Ovary (tissue), 9 donors: ENCODE measurements around the gene ANKUB1. TPM values are rescaled to one million over a fixed set of nuclear protein-coding genes. Genes with fewer than 3 reads are reported as not detected.

Experiments used
- DNase-seq, 5 donors: peaks; one replicate each; pipeline ENCODE4 v3.0.0-alpha.2; 2019 to 2020
- H3K27ac ChIP-seq, 2 donors: fragments of 200-600 bp; one replicate each; pipeline versions ENCODE4 v1.5.1 to v1.8.0; 2019 to 2022
- H3K27me3 ChIP-seq: fragments of 200-600 bp; one replicate; pipeline ENCODE4 v1.8.0; 2022
- H3K36me3 ChIP-seq: fragments of 200-600 bp; sonication (generic); one replicate; pipeline ENCODE4 v1.5.1; 2019
- H3K4me1 ChIP-seq: one replicate; pipeline ENCODE4 v1.8.1; 2013; ENCODE audit warnings: mild to moderate bottlenecking, moderate library complexity; ENCODE audit not compliant: insufficient read depth
- H3K4me3 ChIP-seq: fragments of 200-600 bp; sonication (generic); one replicate; pipeline ENCODE4 v1.5.1; 2017
- H3K9me3 ChIP-seq, 2 donors: fragments of 200-600 bp in 1 of 2; sonication (generic) in 1 of 2; one replicate each; pipeline versions ENCODE4 v1.5.1 to v1.8.1; 2013 to 2019; ENCODE audit warnings: mild to moderate bottlenecking in 1 of 2, moderate library complexity in 1 of 2
- EP300 ChIP-seq: sonication (generic); formaldehyde crosslinking; IDR thresholded peaks from one replicate; pipeline ENCODE4 v1.6.1; 2017; ENCODE audit warnings: antibody characterized with exemption
- POLR2A ChIP-seq: fragments of 450-650 bp; IDR thresholded peaks from one replicate; pipeline ENCODE4 v1.6.1; 2017; ENCODE audit warnings: antibody characterized with exemption, mild to moderate bottlenecking, moderate library complexity
- WGBS, 3 donors: extraction: QIAGEN DNeasy Blood & Tissue Kit in 1 of 3; methylation state at CpG; one replicate each; pipeline versions ENCODE4 v1.1.5 to v1.1.7; 2013 to 2017; 5-methylcytosine and 5-hydroxymethylcytosine counted together
- intact Hi-C, 4 donors: fragments of 100-400 bp; cut with DNase I; formaldehyde crosslinking; loops; one replicate each; pipeline versions ENCODE4 v1.11.0 to v1.15.1; 2022 to 2023
- polyA plus RNA-seq, 2 donors: library from polyadenylated mRNA; stranded (reverse); fragments of 200-250 nt in 1 of 2; fragments of 350-450 nt in 1 of 2; fragmentation: Illumina TruSeq in 1 of 2; extraction: RNeasy Lipid Tissue Mini Kit (QIAGEN cat#74804) in 1 of 2; gene quantifications; one replicate each; pipeline ENCODE4 v1.2.3, GENCODE V29; 2013 to 2014
- small RNA-seq: library from RNA; depleted of rRNA; stranded (forward); fragments of <200 nt; gene quantifications from one replicate; pipeline ENCODE3, GENCODE V24; 2016
- total RNA-seq, 7 donors: library from RNA; depleted of rRNA in 2 of 7; stranded (reverse); fragments of >200 nt in 2 of 7; fragmentation: NEBNext Ultra II Directional in 3 of 7; extraction: Animal tissue kit (Norgen Biotek cat#: 25700) in 3 of 7; gene quantifications; one replicate each; pipeline versions ENCODE4 v1.1.0 to v1.2.4, GENCODE V29; 2016 to 2023
- TF ChIP-seq, protein P1 (sequence below), 3 donors: fragments of 450-650 bp in 2 of 3; fragments of 200-600 bp in 1 of 3; IDR thresholded peaks; one replicate each; pipeline versions ENCODE4 v1.5.1 to v1.8.0; 2016 to 2022; ENCODE audit warnings: antibody characterized with exemption in 3 of 3, mild to moderate bottlenecking in 1 of 3
- donor health status: DM: no; HTN: no; CAD: no; lungs with moderate emphysema.
- donor health status: DM: no; HTN: no; CAD: no.
- donor health status: Bipolar disorder and iron deficiency.
- donor health status: DM: yes; HTN: yes; CAD: no.
- donor health status: DM: no; HTN: no; CAD: no.
- donor health status: DM: yes; HTN: yes; CAD: no.

Gene ANKUB1
- total and polyA plus RNA-seq, 9 donors, result 0.10 to 3.8 (median 0.48) TPM; not detected in 4

DNA sequence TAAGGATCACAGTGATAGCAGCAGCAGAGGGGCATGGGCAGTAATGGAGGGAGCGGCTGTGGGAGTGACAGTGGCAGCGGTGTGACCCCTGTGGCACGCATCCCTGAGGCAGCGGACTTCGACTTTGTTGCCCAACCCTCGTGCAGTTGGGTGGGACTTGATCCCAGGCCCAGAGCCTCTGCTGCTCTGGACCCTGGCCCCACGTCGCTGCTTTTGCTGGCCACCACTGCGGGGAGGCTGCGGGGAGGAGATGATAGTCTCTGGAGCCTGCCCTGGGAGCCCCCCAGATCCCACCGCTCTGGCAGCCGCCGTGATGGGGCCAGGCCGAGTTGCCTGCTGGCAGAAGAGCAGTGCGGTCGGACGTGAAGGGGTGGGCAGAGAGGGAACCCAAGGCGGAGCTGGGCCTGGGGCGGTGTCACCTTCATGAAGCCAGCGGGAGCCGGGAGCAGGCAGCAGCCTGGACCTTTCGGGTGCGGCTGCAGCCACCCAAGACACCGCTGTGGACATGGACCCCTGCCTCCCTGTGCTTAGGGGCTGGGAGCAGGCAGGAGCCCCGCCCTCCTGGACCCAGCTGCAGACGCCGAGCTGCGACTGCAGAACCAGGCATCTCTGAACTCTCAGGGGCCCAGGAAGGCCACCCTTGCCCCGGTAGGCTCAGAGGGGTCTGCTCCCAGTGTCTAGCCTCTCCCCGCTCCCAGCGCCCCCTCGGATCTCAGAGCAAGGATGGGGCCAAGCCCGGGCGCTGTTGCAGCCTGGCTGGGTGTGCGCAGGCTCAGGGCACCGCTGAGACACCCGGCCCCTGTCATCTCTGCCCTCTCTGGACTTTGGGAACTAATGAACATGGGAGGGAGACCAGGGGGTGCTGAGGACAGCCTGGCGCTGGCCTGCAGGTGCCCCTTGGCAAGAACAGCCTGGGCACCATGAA, 78.4 kb downstream of the ANKUB1 start:
- intact Hi-C loops, result loop anchor here in 2 of 4 donors (10.0 kb wide), 3 partner anchors 59 to 589 kb away; partner anchors contain the start of genes HPS3 (in 1 of the 2) and WWTR1 (in 1 of the 2)
- no peaks in the 10 kb centered on the region for H3K27me3 ChIP-seq
- H3K4me1 ChIP-seq, result peaks cover 3% of the 10 kb centered on the region
- no peak overlapping the region for H3K27ac ChIP-seq
- WGBS, 3 donors, result 94 to 95% (median 95%) methylated on average over 38 of the region's 38 CpGs
- no peaks in the 10 kb centered on the region for H3K36me3 ChIP-seq
- no peak for DNase-seq
- H3K9me3 ChIP-seq, result no peaks in the 10 kb centered on the region
- TF ChIP-seq POLR2A (no peak), EP300 (no peak)
- TF ChIP-seq, protein P1, sequence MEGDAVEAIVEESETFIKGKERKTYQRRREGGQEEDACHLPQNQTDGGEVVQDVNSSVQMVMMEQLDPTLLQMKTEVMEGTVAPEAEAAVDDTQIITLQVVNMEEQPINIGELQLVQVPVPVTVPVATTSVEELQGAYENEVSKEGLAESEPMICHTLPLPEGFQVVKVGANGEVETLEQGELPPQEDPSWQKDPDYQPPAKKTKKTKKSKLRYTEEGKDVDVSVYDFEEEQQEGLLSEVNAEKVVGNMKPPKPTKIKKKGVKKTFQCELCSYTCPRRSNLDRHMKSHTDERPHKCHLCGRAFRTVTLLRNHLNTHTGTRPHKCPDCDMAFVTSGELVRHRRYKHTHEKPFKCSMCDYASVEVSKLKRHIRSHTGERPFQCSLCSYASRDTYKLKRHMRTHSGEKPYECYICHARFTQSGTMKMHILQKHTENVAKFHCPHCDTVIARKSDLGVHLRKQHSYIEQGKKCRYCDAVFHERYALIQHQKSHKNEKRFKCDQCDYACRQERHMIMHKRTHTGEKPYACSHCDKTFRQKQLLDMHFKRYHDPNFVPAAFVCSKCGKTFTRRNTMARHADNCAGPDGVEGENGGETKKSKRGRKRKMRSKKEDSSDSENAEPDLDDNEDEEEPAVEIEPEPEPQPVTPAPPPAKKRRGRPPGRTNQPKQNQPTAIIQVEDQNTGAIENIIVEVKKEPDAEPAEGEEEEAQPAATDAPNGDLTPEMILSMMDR (IDR thresholded peaks at IDR 0.05), result no peak
- H3K4me3 ChIP-seq, result no peak overlapping the region

Small RNA genes within 50 kb of the gene (small RNA-seq; reads per million reads assigned to genes)
- not detected for gene RNU6-507P

Other genes starting within 250 kb of the ANKUB1 start
- 100 to 1,000 TPM in 4 of 7 donors, 10 to 100 TPM in 3; 96.0 to 160 (median 112) TPM for gene WWTR1, start 134.5 kb downstream of the ANKUB1 start, total RNA-seq
- gene WWTR1, start 134.5 kb downstream of the ANKUB1 start, polyA plus RNA-seq, result 10 to 100 TPM; 65.4 to 87.4 TPM
- gene COMMD2, start 40.1 kb downstream of the ANKUB1 start, total RNA-seq, result 10 to 100 TPM; 19.8 to 40.9 (median 35.2) TPM
- gene COMMD2, start 40.1 kb downstream of the ANKUB1 start, polyA plus RNA-seq, result 10 to 100 TPM; 15.6 to 31.2 TPM
- 10 to 100 TPM; 49.4 to 89.4 (median 55.2) TPM for gene RNF13, start 20.7 kb upstream of the ANKUB1 start, total RNA-seq
- gene RNF13, start 20.7 kb upstream of the ANKUB1 start, polyA plus RNA-seq, result 10 to 100 TPM; 52.5 to 54.1 TPM
- gene PFN2, start 178.3 kb upstream of the ANKUB1 start, total RNA-seq, result 100 to 1,000 TPM in 1 of 7 donors, 10 to 100 TPM in 6; 48.3 to 113 (median 88.9) TPM
- 100 to 1,000 TPM in 1 of 2 donors, 10 to 100 TPM in 1; 83.2 to 175 TPM for gene PFN2, start 178.3 kb upstream of the ANKUB1 start, polyA plus RNA-seq